T-helper 1 cell (primary cell): ENCODE data around the gene CCDC149.

Experiments used
- DNase-seq, 5 donors: peaks; one replicate each; pipeline ENCODE4 v3.0.0-alpha.2; 2012 to 2020
- total RNA-seq, 4 donors: gene quantifications; one replicate each; lab custom pipeline; 2026; lab: John Stamatoyannopoulos, UW

CCDC149 gene
- 0 to 0.15 (median 0.06) reads per million in 4 donors for total RNA-seq

GRCh38 chr4:24912252-24913118 is at the start of gene CCDC149:
Gene CCDC149 (minus strand): TSS chr4:24913042. CDS start chr4:24912864, 178 bp downstream.
- no peak for DNase-seq

GRCh38 chr4:24957886-24958285 is 45.0 kb upstream of the CCDC149 start:
- DNase-seq: no peak

GRCh38 chr4:24956763-24957162 is 43.9 kb upstream of the CCDC149 start:
- DNase-seq: no peak

DNA sequence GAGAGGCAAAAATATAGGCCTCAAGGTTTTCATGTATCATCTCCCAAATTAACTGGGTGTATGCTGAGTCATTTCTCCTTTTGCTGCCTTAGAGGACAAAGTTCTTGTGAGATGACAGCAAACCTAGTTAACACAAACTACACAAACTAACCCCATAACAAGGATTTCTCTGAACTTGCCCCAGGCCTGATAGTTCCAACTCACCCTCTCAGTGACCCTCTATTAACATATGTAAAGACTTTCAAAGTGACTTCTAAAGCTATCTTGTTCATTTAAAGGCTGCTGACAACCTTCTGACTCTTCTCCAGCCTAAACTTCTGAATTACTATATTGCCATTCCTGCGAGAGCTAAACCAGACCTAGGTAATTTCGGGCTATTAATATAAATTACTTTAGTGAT is 43.2 kb upstream of the CCDC149 start:
- no peak for DNase-seq

DNA sequence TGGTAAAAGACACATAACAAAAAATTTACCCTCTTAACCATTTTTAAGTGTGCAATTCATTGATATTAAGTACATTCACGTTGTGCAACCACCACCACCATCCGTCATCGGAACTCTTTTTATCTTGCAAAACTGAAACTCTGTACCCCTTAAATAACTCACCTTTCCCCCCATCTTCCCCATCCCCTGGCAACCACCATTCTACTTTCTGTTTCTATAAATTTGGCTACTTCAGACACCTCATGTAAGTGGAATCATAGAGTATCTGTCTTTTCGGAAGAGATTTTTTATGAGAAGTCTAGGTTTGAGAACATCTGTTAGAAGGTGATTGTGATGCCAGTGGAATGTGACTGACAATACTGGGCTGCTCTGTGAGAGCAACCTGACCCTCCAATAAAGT is 39.8 kb upstream of the CCDC149 start:
- no peak for DNase-seq

GRCh38 chr4:24949970-24950369 is 37.1 kb upstream of the CCDC149 start:
- no peak for DNase-seq

GRCh38 chr4:24937917-24938281 is 25.1 kb upstream of the CCDC149 start:
- DNase-seq: no peak

DNA sequence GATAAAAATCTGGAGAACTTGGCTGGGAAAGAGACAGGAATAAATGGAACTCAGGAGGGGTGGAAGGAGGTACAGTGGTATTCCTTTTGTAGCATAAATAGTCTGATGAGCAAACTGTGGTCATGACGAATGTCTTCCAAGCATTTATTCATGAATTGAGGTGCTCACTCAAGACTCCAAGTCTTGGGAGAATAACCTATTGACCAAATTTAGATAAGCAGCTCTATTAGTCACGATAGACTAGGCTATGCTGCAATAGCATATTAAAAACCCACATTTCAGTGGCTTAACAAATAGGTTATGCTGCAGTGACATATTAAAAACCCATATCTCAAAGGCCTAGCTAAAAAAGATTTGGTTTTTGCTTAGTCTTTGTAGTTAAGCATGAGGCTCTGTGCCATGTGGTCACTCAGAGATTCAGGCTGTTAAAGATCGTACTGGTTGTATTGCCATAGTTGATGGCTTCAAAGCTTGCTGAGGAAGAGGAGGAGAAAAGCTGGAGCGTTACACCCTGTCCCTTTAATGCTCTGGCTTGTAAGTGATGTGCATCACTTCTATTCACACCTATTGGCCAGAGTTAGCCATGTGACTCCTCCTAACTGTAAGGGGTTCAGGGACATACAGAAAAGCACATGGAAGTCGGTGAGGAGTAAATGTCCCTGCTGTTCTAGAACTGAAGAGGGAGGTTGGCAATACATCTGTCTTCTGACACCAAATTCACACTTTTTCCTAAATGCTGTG is 24.5 kb upstream of the CCDC149 start:
- DNase-seq: no peak

DNA sequence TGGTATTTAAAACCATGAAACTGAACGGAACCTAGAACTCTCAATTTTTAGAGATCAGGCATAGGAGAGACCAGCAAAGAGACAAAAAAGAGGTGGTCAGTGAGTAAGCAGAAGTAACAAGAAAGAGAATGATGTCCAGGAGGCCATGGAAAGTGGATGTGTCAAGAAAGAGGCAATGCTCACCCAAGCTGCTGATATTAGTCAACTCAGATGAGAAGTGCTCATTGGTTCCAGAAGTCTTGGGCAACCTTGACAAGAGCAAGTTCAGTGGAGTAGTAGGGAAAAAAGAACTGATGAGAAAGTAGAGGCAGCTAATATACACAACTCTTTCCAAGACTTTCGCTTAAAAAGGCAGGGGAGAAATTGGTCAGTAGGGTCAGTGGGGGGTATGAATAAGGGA is 23.0 kb upstream of the CCDC149 start:
- no peak for DNase-seq

DNA sequence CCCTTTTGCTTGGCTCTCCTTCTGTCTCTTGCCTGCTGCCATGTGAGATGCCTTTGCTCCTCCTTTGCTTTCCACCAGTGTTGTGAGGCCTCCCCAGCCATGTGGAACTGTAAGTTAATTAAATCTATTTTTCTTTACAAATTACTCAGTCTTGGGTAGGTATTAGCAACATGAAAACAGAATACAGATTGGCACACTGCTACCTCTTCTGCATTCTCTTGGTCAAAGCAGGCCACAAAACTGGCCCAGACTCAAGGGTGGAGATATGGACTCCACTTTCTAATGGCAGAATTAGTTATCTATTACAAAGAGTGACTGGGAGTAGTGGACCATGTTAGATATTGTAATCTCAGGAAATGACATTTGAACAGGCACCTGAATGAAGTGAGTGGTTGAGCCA is 21.5 kb upstream of the CCDC149 start:
- DNase-seq: no peak

GRCh38 chr4:24933684-24934275 is 20.9 kb upstream of the CCDC149 start:
- no peak for DNase-seq

DNA sequence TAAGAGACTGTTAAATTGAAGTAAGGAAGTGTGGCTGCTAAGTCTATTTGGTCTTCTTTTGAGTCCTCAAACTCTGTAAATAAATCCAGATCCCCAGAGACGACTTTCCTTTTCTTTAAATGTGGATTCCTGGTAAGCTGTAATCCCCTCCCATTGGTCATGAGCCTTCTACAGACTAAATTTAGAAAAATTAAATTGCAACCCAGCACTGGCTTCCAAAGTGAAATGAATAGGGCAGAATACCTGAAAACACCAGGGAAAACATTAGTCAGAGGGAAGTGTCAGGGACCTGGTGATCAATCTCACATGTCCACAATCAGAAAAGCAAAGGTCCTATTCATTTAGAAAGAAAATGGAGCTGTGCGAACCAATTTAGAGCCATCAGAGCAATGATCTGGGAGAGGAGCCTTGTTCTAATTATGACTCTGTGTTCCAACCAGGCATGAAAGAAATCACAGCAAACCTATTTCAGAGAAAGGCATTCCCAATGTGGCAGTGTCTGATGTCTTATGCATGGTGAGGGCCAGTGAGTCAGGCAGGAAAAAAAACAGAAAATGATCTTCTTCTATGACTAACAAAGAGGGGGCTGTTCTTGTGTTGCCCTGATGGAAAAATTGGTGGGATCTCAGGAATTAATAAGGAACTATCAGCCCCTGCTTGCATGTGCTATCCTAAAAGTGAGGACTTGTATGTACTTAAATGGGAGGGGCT is 19.8 kb upstream of the CCDC149 start:
- DNase-seq: no peak

DNA sequence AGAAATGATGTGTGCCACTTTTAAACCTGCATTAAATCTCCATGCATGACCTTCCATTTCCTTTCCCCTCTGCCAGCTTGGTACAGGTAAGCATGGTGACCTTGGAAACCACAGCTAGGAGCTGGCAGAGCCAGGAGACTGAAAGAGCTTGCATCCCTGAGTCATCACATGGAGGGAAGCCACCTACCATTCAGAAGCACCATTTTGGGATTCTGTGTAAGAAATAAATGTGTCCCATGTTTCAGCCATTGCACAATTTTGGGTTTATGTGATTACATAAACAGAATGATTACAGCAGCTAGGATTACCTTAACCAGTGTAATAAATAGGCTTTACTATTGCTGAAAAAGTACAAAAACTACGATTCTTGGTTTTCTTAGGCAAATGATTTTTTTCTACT is 17.3 kb upstream of the CCDC149 start:
- no peak for DNase-seq

GRCh38 chr4:24928708-24929107 is 15.9 kb upstream of the CCDC149 start:
- DNase-seq: no peak

DNA sequence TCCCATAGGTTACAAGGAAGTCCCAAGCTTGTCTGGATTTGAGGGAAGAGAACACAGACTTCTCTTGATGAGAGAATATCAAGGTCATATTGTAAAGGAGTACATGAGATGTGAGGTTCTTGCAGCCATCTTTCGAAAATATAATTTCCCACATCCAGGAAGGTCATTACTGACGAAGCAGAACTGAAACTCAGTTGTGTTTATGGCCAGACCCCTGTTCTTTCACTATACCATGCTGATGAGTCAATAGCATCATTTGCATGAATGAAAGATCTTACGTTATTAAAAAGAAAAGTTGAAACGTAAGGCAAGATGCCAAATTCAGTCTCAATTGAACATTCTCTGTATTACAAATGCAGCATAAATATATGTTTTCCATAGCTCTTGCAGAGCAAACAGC is 14.2 kb upstream of the CCDC149 start:
- DNase-seq: no peak

DNA sequence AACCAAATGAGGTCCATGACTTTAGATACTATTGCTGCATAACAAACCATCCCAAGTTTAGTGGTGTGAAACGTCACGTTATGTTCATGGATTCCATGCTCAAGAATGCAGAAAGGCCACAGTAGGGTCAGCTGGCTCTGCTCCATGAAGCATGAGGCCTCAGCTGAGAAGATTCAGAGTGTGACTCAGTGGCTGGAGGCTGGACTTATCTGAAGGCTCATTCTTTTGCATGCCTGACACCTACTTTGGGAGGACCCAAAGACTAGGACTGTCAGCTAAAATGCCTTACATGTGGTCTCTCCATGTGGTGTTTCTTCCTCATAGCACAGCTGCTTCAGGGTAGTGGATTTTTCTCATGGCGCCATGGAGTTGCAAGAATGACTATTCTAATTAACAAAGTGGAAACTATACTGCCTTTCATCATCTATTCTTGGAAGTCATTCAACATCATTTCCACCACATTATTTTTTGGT is 11.5 kb upstream of the CCDC149 start:
- no peak for DNase-seq

DNA sequence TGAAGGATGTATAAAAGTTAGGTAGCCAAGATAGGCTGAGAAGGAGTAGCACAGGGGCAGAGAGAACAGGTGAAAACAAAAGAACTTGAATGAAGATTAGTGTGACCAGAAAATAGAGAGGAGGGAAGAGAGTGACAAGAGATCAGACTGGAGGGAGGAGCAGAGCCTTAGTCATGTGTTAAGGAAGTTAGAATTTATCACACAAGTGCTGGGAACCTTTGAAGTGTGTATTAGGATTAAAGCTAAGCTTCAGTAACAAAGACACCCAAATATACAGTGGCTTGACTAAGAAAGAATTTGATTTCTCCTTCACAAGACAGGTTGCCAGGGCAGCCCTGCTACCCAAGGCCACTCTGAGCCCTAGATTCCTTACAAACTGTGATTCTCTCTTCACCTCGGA is 10.7 kb upstream of the CCDC149 start:
- no peak for DNase-seq

DNA sequence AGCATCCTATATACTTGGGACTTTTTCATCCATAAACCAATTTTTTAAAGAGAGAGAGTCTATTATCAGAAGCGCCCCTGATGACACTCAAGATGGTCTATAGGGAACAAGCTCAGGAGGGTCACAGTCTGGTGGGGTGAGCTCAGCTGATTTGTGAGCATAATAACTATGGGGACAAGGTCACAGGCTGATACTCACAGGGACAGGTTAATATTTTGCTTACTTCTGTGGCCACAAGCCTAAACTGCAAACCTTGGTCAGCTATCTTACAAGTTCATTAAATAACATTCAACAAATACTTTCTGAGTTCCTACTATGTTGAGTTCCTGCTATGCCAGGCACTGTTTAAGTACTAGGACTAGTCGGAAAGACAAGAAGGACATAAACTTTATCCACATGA is 10.2 kb upstream of the CCDC149 start:
- no peak for DNase-seq

- DNase-seq: no peak
Measured at GRCh38 chr4:24922416-24922815, 9.6 kb upstream of the CCDC149 start.

DNA sequence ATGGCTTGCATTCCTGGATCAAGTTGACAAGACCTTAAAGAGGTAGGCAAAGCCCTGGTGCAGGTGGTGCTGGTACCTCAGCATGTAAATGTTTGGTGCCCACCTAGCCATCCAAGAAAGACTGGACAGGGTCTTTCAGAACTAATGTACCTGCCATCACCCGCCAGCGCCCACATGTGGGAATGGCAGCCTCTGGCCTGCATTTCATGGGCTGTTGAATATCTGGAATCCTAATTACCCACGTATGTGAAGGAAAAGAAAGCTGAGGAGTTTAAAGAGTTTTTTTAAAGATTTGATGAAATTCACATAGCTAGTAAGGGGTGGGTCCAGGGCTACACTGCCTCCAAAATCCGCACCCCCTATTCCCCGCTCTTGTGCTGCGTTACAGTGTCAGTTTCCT is 8.6 kb upstream of the CCDC149 start:
- DNase-seq: no peak

DNA sequence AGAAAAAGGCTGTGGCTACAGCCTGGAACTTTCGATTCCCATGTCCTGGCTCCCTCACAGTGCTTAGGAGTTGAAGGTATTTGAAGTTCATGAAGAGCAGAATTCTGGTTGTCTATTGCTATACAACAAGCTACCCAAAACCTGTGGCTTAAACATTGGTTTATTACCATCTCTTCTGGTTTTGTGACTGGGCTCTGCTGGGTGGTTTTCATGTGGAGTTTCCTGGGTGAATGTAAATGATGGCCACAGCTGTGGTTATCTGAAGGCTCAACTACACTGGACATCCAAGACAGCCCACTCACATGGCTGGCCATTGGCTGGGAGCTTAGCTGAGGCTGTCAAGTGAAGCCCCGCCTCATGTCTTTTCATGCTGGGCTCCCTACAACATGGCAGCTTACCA is 7.2 kb upstream of the CCDC149 start:
- no peak for DNase-seq

GRCh38 chr4:24917076-24917856 is 4.4 kb upstream of the CCDC149 start:
- DNase-seq: no peak
